ENCODE data around the gene CTNNA3. TPM values are rescaled to one million over a fixed set of nuclear protein-coding genes. Genes with fewer than 3 reads are reported as not detected.

CTNNA3 gene
- total RNA-seq, 1 experiment from 2014 or later = 0.02 TPM

DNA sequence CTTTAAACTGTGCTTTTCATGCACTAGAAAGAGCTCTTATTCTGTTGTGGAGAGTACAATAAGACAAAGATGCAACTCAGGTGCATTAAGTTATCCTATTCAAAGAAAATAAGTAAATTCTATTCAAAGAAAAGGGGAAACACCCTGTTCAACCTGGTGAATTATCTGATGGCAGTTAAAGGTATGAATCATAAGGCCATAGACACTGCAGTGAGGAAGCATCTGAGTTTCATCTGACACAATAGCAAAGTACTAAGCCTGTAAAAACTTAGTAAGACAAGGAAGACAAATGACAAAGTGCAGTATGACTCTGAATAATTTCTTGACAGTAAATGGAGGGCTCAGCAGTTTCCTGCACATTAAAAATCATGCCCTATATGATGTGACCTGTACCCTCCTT is 861.2 kb downstream of the CTNNA3 start:
- ChIA-PET POLR2A (no interaction called here), CTCF (no interaction called here)
- intact Hi-C loops (cut with micrococcal nuclease) = no loop called here
- DNase-seq (ENCODE audit: unreplicated experiment) = no peak
- Mint-ChIP-seq H3K27ac (ENCODE audit: low read depth, unreplicated experiment) (no peak overlapping the region), H3K4me3 (ENCODE audit: unreplicated experiment) (no peak overlapping the region), H3K36me3 (ENCODE audit: insufficient read depth, unreplicated experiment) (no peaks in the 10 kb centered on the region), H3K27me3 (ENCODE audit: insufficient read depth, unreplicated experiment) (no peaks in the 10 kb centered on the region), H3K9me3 (ENCODE audit: unreplicated experiment) (peaks cover 5% of the 10 kb centered on the region), H3K4me1 (ENCODE audit: insufficient read depth, unreplicated experiment) (peaks cover 5% of the 10 kb centered on the region)
- BruUV-seq (replicated peaks) = no TSS peak
- TF ChIP-seq, protein P1, sequence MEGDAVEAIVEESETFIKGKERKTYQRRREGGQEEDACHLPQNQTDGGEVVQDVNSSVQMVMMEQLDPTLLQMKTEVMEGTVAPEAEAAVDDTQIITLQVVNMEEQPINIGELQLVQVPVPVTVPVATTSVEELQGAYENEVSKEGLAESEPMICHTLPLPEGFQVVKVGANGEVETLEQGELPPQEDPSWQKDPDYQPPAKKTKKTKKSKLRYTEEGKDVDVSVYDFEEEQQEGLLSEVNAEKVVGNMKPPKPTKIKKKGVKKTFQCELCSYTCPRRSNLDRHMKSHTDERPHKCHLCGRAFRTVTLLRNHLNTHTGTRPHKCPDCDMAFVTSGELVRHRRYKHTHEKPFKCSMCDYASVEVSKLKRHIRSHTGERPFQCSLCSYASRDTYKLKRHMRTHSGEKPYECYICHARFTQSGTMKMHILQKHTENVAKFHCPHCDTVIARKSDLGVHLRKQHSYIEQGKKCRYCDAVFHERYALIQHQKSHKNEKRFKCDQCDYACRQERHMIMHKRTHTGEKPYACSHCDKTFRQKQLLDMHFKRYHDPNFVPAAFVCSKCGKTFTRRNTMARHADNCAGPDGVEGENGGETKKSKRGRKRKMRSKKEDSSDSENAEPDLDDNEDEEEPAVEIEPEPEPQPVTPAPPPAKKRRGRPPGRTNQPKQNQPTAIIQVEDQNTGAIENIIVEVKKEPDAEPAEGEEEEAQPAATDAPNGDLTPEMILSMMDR (IDR thresholded peaks at IDR 0.05; ENCODE audit: unreplicated experiment) = no peak

DNA sequence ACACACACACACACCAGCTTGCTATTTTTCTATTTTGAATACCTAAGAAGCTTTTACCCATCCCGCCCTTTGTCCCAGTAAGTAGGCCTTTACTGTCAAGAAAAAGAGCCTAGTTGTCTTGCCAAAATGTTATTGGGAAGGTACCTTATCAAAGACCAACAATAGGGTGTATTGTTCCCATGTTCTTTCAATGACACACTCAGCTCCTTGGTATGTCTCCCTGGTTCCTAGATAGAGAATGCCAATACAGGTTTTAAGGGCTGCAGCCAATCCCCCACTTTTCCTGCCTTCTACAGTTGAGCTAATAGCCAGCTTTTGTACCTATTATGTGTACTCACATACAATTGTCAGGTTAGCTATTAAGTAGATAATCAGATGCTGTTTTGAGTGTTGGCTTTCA is 862.1 kb downstream of the CTNNA3 start:
- no peaks in the 10 kb centered on the region for H3K36me3 Mint-ChIP-seq (ENCODE audit: insufficient read depth, unreplicated experiment)
- no peak for DNase-seq (ENCODE audit: unreplicated experiment)
- CTCF ChIA-PET = interaction anchor here (0.6 to 0.9 kb wide), 2 partner anchors 22 to 95 kb away, joined by 3 read pairs; no protein-coding TSS in a partner anchor
- POLR2A ChIA-PET = no interaction called here
- peaks cover 5% of the 10 kb centered on the region for H3K4me1 Mint-ChIP-seq (ENCODE audit: insufficient read depth, unreplicated experiment)
- intact Hi-C loops (cut with micrococcal nuclease) = no loop called here
- H3K27ac Mint-ChIP-seq (ENCODE audit: low read depth, unreplicated experiment) = no peak overlapping the region
- H3K9me3 Mint-ChIP-seq (ENCODE audit: unreplicated experiment) = peaks cover 5% of the 10 kb centered on the region
- BruUV-seq (replicated peaks) = no TSS peak
- TF ChIP-seq, protein P1 (IDR thresholded peaks at IDR 0.05; ENCODE audit: unreplicated experiment) = no peak
- no peaks in the 10 kb centered on the region for H3K27me3 Mint-ChIP-seq (ENCODE audit: insufficient read depth, unreplicated experiment)
- H3K4me3 Mint-ChIP-seq (ENCODE audit: unreplicated experiment) = no peak overlapping the region

DNA sequence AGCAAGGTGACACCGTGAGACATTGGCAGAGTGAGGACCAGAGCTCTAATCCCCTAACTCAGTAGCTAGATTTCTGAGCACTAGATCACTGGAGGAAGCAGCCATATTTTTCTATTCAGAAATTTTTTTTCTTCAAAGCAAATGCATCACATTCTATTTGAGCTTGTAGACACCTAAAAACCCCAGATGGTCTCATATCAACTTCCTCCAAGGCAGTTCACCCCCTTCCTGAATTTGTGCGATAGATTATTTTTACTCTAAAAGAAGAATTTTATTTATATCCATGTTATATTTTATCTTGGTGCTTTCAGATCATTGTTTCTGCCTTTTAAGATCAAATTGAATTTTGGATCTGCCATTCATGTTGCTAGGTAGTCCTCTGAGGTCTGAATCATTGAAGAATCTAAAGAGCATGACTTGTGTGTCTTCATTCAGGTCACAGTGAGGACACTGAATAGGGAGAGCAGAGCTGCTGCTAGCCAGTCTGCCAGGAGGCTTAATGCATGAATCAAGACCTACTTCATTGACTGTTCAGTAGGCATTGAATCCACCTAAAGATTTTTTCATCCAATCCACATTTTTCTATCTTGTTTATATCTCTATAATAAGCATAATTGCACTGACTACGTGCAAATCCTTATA is 863.1 kb downstream of the CTNNA3 start:
- ChIA-PET CTCF (interaction anchor here (0.8 to 0.9 kb wide), 2 partner anchors 9 to 96 kb away, joined by 3 read pairs; no protein-coding TSS in a partner anchor), POLR2A (no interaction called here)
- DNase-seq (ENCODE audit: unreplicated experiment) = no peak
- no peak overlapping the region for H3K27ac Mint-ChIP-seq (ENCODE audit: low read depth, unreplicated experiment)
- intact Hi-C loops (cut with micrococcal nuclease) = no loop called here
- H3K27me3 Mint-ChIP-seq (ENCODE audit: insufficient read depth, unreplicated experiment) = no peaks in the 10 kb centered on the region
- peaks cover 4% of the 10 kb centered on the region for H3K4me1 Mint-ChIP-seq (ENCODE audit: insufficient read depth, unreplicated experiment)
- no peaks in the 10 kb centered on the region for H3K36me3 Mint-ChIP-seq (ENCODE audit: insufficient read depth, unreplicated experiment)
- no TSS peak for BruUV-seq (replicated peaks)
- TF ChIP-seq, protein P1 (IDR thresholded peaks at IDR 0.05; ENCODE audit: unreplicated experiment) = no peak
- peaks cover 5% of the 10 kb centered on the region for H3K9me3 Mint-ChIP-seq (ENCODE audit: unreplicated experiment)
- no peak overlapping the region for H3K4me3 Mint-ChIP-seq (ENCODE audit: unreplicated experiment)

DNA sequence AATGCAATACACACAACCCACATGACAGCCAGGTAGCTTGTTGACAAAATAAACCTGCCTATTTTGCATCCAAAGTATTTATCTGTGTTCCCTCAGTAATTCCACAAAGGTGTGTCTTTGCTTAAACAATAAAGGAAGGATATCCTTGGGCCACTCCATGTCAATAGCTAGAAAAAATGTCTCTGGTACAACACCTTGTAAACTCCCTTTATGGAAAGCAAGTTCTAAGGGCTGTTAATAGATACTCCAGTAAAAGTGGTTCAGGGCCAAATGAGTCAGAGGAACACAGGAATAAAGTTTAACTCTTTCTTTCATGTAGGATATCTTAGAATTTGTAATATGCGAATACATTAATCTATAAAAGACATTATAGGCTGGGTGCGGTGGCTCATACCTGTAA is 867.0 kb downstream of the CTNNA3 start:
- intact Hi-C loops (cut with micrococcal nuclease) = no loop called here
- BruUV-seq (replicated peaks) = no TSS peak
- Mint-ChIP-seq H3K9me3 (ENCODE audit: unreplicated experiment) (peaks cover 5% of the 10 kb centered on the region), H3K27me3 (ENCODE audit: insufficient read depth, unreplicated experiment) (no peaks in the 10 kb centered on the region), H3K4me1 (ENCODE audit: insufficient read depth, unreplicated experiment) (peaks cover 7% of the 10 kb centered on the region), H3K36me3 (ENCODE audit: insufficient read depth, unreplicated experiment) (no peaks in the 10 kb centered on the region), H3K4me3 (ENCODE audit: unreplicated experiment) (no peak overlapping the region), H3K27ac (ENCODE audit: low read depth, unreplicated experiment) (no peak overlapping the region)
- CTCF ChIA-PET = no interaction called here
- POLR2A ChIA-PET = no interaction called here
- DNase-seq (ENCODE audit: unreplicated experiment) = no peak
- TF ChIP-seq, protein P1 (IDR thresholded peaks at IDR 0.05; ENCODE audit: unreplicated experiment) = no peak
